Lower leg skin (tissue), 3 donors: Measurements from ENCODE around the gene FFAR4.

Source experiments
- POLR2A ChIP-seq, 2 donors: fragments of 450-650 bp; IDR thresholded peaks; one replicate each; pipeline ENCODE4 v1.6.1; 2016 to 2017; ENCODE audit warnings: antibody characterized with exemption in 2 of 2, mild to moderate bottlenecking in 1 of 2, moderate library complexity in 1 of 2
- TF ChIP-seq, protein P1 (sequence below), 3 donors: fragments of 450-650 bp; IDR thresholded peaks; one replicate each; pipeline ENCODE4 v1.5.1; 2016; ENCODE audit warnings: antibody characterized with exemption in 3 of 3, mild to moderate bottlenecking in 3 of 3, moderate library complexity in 2 of 3

DNA sequence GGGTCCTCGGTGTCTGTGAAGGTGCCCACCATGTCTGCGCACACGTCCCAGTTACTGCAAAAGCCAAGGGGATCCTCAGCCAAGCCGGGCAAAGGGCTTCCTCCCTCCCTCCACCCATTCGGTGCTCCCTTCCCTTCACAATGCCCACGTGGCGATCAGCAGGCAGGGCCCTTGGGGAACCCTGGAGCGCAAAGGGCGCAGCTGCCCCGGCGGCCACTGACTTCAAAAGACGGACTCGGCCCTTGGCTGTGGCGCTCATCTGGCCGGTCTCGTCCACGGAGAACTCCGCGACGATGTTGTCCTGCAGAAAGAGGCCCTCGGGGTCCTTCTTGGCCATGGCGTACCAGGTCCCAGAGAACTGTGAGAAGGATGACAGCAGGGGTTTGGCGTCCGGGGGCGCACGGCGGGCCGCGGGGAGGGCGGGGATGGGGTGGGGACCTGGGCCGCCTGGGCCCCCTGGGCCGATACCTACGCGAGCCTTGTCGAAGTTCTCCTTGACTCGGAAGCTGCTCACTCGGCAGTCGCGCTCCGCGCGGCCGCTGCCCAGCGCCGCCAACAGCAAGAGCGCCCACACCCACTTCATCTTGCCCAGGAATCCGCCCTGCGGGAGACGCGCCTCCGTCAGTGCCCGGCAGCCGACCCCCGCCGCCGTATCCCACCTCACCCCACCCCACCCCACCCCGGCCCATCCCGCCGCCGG, 34.1 kb downstream of the FFAR4 start:
- TF ChIP-seq, protein P1, sequence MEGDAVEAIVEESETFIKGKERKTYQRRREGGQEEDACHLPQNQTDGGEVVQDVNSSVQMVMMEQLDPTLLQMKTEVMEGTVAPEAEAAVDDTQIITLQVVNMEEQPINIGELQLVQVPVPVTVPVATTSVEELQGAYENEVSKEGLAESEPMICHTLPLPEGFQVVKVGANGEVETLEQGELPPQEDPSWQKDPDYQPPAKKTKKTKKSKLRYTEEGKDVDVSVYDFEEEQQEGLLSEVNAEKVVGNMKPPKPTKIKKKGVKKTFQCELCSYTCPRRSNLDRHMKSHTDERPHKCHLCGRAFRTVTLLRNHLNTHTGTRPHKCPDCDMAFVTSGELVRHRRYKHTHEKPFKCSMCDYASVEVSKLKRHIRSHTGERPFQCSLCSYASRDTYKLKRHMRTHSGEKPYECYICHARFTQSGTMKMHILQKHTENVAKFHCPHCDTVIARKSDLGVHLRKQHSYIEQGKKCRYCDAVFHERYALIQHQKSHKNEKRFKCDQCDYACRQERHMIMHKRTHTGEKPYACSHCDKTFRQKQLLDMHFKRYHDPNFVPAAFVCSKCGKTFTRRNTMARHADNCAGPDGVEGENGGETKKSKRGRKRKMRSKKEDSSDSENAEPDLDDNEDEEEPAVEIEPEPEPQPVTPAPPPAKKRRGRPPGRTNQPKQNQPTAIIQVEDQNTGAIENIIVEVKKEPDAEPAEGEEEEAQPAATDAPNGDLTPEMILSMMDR (IDR thresholded peaks at IDR 0.05) = no peak
- no peak for TF ChIP-seq POLR2A (IDR thresholded peaks at IDR 0.05)
